ENCODE measurements around the gene FBXO24.

DNA sequence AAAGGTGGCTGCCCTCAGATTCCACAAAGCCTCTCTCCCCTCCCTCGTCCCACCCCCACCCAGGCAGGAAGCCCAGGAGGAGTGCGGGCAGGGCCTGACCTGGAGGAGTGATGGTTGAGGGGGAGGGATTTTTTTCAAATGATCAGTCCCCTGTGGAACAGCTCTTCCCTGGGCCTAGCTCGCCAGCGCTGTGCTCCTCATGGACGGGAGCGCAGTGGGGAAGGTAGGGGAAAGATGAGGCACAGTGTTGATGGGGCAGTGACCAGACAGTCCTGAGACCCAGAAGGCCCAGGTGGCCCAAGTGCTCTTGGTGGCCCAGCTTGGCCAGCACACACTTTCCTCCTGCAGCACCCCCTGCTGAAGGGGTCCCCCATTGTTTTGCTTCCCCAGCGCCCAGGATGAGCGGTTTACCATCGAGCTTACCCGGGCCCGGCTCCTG lies 21.0 kb upstream of the FBXO24 start:
- TF ChIP-seq CTCF (conservative IDR thresholded peaks at IDR 0.05; ENCODE audit: low read length) (no peak), EZH2phosphoT487 (IDR thresholded peaks at IDR 0.05; ENCODE audit: borderline replicate concordance, low read depth, low read length) (no peak)
